Measurements from ENCODE around the gene LSM14B.

LSM14B gene

DNA sequence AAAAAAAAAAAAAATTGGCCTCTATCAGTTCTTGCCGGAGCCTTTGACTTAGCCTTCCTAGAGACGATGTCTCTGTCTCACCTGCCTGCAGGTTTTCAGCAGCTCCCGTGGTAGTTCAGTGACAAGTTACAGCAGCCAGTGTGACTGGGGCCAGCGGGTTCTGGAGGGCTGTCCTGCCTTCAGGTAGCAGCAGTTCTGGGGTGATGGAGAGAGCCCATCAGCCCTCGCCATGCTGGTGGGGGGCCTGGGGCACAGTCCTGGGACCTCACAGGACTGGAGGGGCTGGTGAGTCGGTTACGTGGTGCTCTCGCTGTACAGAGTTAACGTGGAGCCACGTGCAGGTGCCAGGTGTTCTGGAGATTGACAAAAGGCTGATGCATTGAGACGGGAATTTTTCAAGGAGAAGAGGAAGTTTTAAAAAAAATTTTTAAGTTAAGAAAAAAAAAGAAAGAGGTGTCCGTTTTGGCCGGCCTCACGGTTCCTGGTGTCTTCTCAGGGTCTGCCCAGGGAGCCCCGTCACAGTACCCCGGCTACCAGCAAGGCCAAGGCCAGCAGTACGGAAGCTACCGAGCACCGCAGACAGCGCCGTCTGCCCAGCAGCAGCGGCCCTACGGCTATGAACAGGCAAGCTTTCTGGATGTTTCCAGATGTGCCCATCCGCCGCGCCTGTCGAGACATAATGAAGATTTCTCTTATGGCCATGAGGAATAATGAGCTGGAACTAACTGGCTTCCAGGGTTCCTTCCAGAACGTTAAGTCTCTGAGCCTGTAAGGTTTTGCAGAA lies 51.9 kb downstream of the LSM14B start:
- H3K36me3 ChIP-seq (ENCODE audit: control insufficient read depth in 1 of 2, insufficient read depth in 2 of 2, low read depth in 1 of 2, low read length in 2 of 2), result peaks cover 47 to 59% of the 10 kb centered on the region in 2 experiments
- no peak overlapping the region for H2BK120ac ChIP-seq (ENCODE audit: low read depth, low read length)
- H3K18ac ChIP-seq (ENCODE audit: low read depth in 1 of 2, low read length in 2 of 2), result no peak overlapping the region

DNA sequence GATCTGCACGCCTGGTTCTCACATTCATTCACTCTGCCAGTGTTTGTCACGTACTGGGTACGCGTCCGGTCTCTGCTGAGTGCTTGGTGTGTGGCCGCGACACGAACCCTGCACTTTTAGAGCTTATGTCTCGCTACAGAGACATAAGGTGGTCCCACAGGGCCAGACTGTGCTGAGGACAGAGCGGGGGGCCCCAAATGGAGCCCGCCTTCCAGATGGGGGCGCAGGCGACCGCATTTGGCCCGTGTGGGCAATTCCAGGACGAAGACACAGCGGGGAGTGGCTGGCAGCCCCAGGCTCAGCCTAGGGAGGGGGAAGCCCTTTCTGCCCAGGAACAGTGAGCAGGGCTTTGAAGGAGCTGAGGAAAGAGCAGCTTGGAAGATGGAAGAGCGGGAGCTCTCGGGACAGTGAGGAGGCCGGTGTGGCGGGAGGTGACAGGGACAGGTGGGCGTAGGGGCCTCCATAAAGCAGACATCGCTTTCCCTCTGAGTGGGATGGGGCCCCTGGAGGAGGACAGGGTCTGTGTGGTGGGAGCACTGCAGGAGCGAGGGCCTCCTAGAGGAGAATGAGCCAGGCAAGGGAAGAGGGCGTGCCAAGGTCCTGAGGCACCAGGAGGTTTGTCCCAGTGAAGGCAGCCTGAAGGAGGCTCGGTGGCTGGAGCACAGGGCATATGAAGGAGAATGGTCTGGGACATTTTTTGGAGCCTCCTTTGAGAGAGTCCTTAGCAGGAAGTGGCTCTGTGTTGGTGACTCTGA lies 52.8 kb downstream of the LSM14B start:
- Histone ChIP-seq H3K14ac (ENCODE audit: low read length in 2 of 2) (no peak overlapping the region), H3K27ac (ENCODE audit: low read length, poor library complexity, severe bottlenecking) (no peak overlapping the region), H3K4me2 (ENCODE audit: low read length, poor library complexity, severe bottlenecking) (no peak overlapping the region), H2BK12ac (ENCODE audit: low read length in 2 of 2) (no peak overlapping the region), H2BK120ac (ENCODE audit: low read depth, low read length) (no peak overlapping the region), H4K91ac (ENCODE audit: low read length) (no peak overlapping the region), H3K4ac (ENCODE audit: low read depth in 1 of 2, low read length in 2 of 2) (no peak overlapping the region), H3K4me1 (ENCODE audit: control insufficient read depth, insufficient read depth, low read depth, low read length) (peaks cover 12% of the 10 kb centered on the region), H2BK15ac (ENCODE audit: low read depth, poor library complexity, severe bottlenecking) (no peak overlapping the region), H3K4me3 (ENCODE audit: insufficient read depth in 1 of 2, low read depth in 1 of 2, low read length in 2 of 2) (no peak overlapping the region), H3K18ac (ENCODE audit: low read depth in 1 of 2, low read length in 2 of 2) (no peak overlapping the region), H2AK5ac (ENCODE audit: low read length, severe bottlenecking) (no peak overlapping the region), H3K27me3 (ENCODE audit: control insufficient read depth in 1 of 2, insufficient read depth in 1 of 2, low read length in 2 of 2) (no peaks in the 10 kb centered on the region), H3K36me3 (ENCODE audit: control insufficient read depth in 1 of 2, insufficient read depth in 2 of 2, low read depth in 1 of 2, low read length in 2 of 2) (peaks cover 47 to 55% of the 10 kb centered on the region in 2 experiments), H2AFZ (ENCODE audit: low read depth, low read length) (no peak overlapping the region), H3K9me3 (ENCODE audit: control insufficient read depth, low read length) (no peaks in the 10 kb centered on the region), H4K8ac (ENCODE audit: low read length) (no peak overlapping the region), H3K79me1 (replicated peaks; ENCODE audit: low read length, poor library complexity, severe bottlenecking) (peaks cover 22% of the 10 kb centered on the region), H2BK5ac (ENCODE audit: low read depth, low read length, poor library complexity, severe bottlenecking) (no peak overlapping the region), H3K9ac (ENCODE audit: low read length) (no peak overlapping the region), H3K23ac (ENCODE audit: low read length in 2 of 2) (no peak overlapping the region)
- DNase-seq, result no peak
- WGBS, result 96% methylated on average over 26 of the region's 26 CpGs

More for the DNA sequence above, 51.9 kb downstream of the LSM14B start:
- Histone ChIP-seq H3K14ac (ENCODE audit: low read length in 2 of 2) (no peak overlapping the region), H4K91ac (ENCODE audit: low read length) (no peak overlapping the region), H3K4ac (ENCODE audit: low read depth in 1 of 2, low read length in 2 of 2) (no peak overlapping the region), H3K9ac (ENCODE audit: low read length) (no peak overlapping the region), H3K4me2 (ENCODE audit: low read length, poor library complexity, severe bottlenecking) (no peak overlapping the region), H3K27me3 (ENCODE audit: control insufficient read depth in 1 of 2, insufficient read depth in 1 of 2, low read length in 2 of 2) (no peaks in the 10 kb centered on the region), H3K27ac (ENCODE audit: low read length, poor library complexity, severe bottlenecking) (no peak overlapping the region), H2BK12ac (ENCODE audit: low read length in 2 of 2) (no peak overlapping the region), H2AFZ (ENCODE audit: low read depth, low read length) (no peak overlapping the region), H3K23ac (ENCODE audit: low read length in 2 of 2) (no peak overlapping the region), H4K8ac (ENCODE audit: low read length) (no peak overlapping the region), H2BK15ac (ENCODE audit: low read depth, poor library complexity, severe bottlenecking) (no peak overlapping the region), H3K9me3 (ENCODE audit: control insufficient read depth, low read length) (no peaks in the 10 kb centered on the region), H3K4me1 (ENCODE audit: control insufficient read depth, insufficient read depth, low read depth, low read length) (peaks cover 12% of the 10 kb centered on the region), H2AK5ac (ENCODE audit: low read length, severe bottlenecking) (no peak overlapping the region), H3K4me3 (ENCODE audit: insufficient read depth in 1 of 2, low read depth in 1 of 2, low read length in 2 of 2) (no peak overlapping the region), H3K79me1 (replicated peaks; ENCODE audit: low read length, poor library complexity, severe bottlenecking) (peaks cover 21% of the 10 kb centered on the region), H2BK5ac (ENCODE audit: low read depth, low read length, poor library complexity, severe bottlenecking) (no peak overlapping the region)
- WGBS, result 96% methylated on average over 28 of the region's 28 CpGs
- no peak for DNase-seq

DNA sequence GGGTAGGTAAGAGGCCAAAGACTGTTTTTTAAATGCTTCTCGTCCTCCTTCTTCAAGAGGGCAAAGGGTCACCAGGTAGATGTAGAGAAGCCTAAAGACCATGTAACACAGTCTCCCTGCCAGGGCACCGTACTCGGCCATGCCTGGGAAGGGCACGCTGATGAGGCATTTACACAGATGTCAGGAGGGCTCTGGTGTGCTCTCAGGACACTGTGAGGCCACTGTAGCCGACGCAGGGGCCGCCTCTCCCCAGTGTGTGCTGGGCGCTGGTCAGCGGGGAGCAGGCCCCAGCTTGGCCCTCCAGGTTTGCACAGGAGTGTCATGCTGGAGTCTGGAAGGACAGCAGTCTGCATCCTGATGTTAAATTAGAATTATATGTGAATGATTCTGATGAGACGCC lies 53.4 kb downstream of the LSM14B start:
- Histone ChIP-seq H4K8ac (ENCODE audit: low read length) (no peak overlapping the region), H3K4me2 (ENCODE audit: low read length, poor library complexity, severe bottlenecking) (no peak overlapping the region), H3K4ac (ENCODE audit: low read depth in 1 of 2, low read length in 2 of 2) (no peak overlapping the region), H3K14ac (ENCODE audit: low read length in 2 of 2) (no peak overlapping the region), H3K18ac (ENCODE audit: low read depth in 1 of 2, low read length in 2 of 2) (no peak overlapping the region), H2BK12ac (ENCODE audit: low read length in 2 of 2) (no peak overlapping the region), H3K79me1 (replicated peaks; ENCODE audit: low read length, poor library complexity, severe bottlenecking) (peaks cover 22% of the 10 kb centered on the region), H3K9me3 (ENCODE audit: control insufficient read depth, low read length) (no peaks in the 10 kb centered on the region), H2BK15ac (ENCODE audit: low read depth, poor library complexity, severe bottlenecking) (no peak overlapping the region), H3K4me3 (ENCODE audit: insufficient read depth in 1 of 2, low read depth in 1 of 2, low read length in 2 of 2) (no peak overlapping the region), H2AFZ (ENCODE audit: low read depth, low read length) (no peak overlapping the region), H3K9ac (ENCODE audit: low read length) (no peak overlapping the region), H2AK5ac (ENCODE audit: low read length, severe bottlenecking) (no peak overlapping the region), H3K23ac (ENCODE audit: low read length in 2 of 2) (no peak overlapping the region), H4K91ac (ENCODE audit: low read length) (peak overlapping the region; percentile 52), H2BK120ac (ENCODE audit: low read depth, low read length) (no peak overlapping the region), H2BK5ac (ENCODE audit: low read depth, low read length, poor library complexity, severe bottlenecking) (no peak overlapping the region), H3K27ac (ENCODE audit: low read length, poor library complexity, severe bottlenecking) (no peak overlapping the region), H3K36me3 (ENCODE audit: control insufficient read depth in 1 of 2, insufficient read depth in 2 of 2, low read depth in 1 of 2, low read length in 2 of 2) (peaks cover 51 to 52% of the 10 kb centered on the region in 2 experiments), H3K27me3 (ENCODE audit: control insufficient read depth in 1 of 2, insufficient read depth in 1 of 2, low read length in 2 of 2) (no peaks in the 10 kb centered on the region), H3K4me1 (ENCODE audit: control insufficient read depth, insufficient read depth, low read depth, low read length) (peaks cover 12% of the 10 kb centered on the region)
- WGBS, result 97% methylated on average over 9 of the region's 10 CpGs
- no peak for DNase-seq

DNA sequence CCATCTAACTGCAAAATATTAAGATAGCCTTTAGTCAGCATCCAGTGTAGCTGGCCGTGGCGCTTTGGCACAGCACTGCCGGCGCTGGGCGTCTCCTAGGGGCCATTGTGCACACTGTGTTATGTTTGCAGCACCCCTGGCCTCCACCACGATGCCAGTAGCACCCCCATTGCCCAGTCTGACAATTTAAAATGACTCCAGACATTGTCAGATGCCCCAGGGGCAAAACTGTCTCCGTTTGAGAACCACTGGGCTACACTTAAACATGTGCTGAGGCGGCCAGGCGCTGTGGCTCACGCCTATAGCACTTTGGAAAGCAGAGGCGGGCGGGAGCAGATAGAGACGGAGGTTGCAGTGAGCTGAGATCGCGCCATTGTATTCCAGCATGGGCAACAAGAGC lies 54.6 kb downstream of the LSM14B start:
- no peak overlapping the region for H3K23ac ChIP-seq (ENCODE audit: low read length in 2 of 2)
- H3K27ac ChIP-seq (ENCODE audit: low read length, poor library complexity, severe bottlenecking), result no peak overlapping the region
- H3K4me1 ChIP-seq (ENCODE audit: control insufficient read depth, insufficient read depth, low read depth, low read length), result peaks cover 12% of the 10 kb centered on the region
- no peak overlapping the region for H3K18ac ChIP-seq (ENCODE audit: low read depth in 1 of 2, low read length in 2 of 2)
- peak overlapping the region; percentile 67 for H2AK5ac ChIP-seq (ENCODE audit: low read length, severe bottlenecking)
- H3K79me1 ChIP-seq (replicated peaks; ENCODE audit: low read length, poor library complexity, severe bottlenecking), result peaks cover 22% of the 10 kb centered on the region
- H3K27me3 ChIP-seq (ENCODE audit: control insufficient read depth in 1 of 2, insufficient read depth in 1 of 2, low read length in 2 of 2), result no peaks in the 10 kb centered on the region
- no peak overlapping the region for H3K4ac ChIP-seq (ENCODE audit: low read depth in 1 of 2, low read length in 2 of 2)
- H3K9ac ChIP-seq (ENCODE audit: low read length), result no peak overlapping the region
- no peak overlapping the region for H2BK120ac ChIP-seq (ENCODE audit: low read depth, low read length)
- no peak overlapping the region for H2AFZ ChIP-seq (ENCODE audit: low read depth, low read length)
- H3K4me3 ChIP-seq (ENCODE audit: insufficient read depth in 1 of 2, low read depth in 1 of 2, low read length in 2 of 2), result no peak overlapping the region
- no peak overlapping the region for H4K8ac ChIP-seq (ENCODE audit: low read length)
- H3K14ac ChIP-seq (ENCODE audit: low read length in 2 of 2), result no peak overlapping the region
- no peak overlapping the region for H3K4me2 ChIP-seq (ENCODE audit: low read length, poor library complexity, severe bottlenecking)
- no peak overlapping the region for H2BK12ac ChIP-seq (ENCODE audit: low read length in 2 of 2)
- DNase-seq, result no peak
- no peak overlapping the region for H2BK5ac ChIP-seq (ENCODE audit: low read depth, low read length, poor library complexity, severe bottlenecking)
- peaks cover 51 to 55% of the 10 kb centered on the region in 2 experiments for H3K36me3 ChIP-seq (ENCODE audit: control insufficient read depth in 1 of 2, insufficient read depth in 2 of 2, low read depth in 1 of 2, low read length in 2 of 2)
- WGBS, result 95% methylated on average over 15 of the region's 15 CpGs
- H4K91ac ChIP-seq (ENCODE audit: low read length), result no peak overlapping the region
- no peak overlapping the region for H2BK15ac ChIP-seq (ENCODE audit: low read depth, poor library complexity, severe bottlenecking)
- no peaks in the 10 kb centered on the region for H3K9me3 ChIP-seq (ENCODE audit: control insufficient read depth, low read length)
